LNCaP clone FGC (cell line): ENCODE data around the gene SMIM35.
"Not testable (repeated sequence)": the region's sequence is repeated elsewhere in the genome, so short reads cannot be mapped to it uniquely, and the experiment has no call there.

Source experiments
- DNase-seq: peaks from one replicate; pipeline ENCODE4 v3.0.0-alpha.2; 2011; ENCODE audit warnings: low read depth
- H3K4me3 ChIP-seq: 2 replicates; pipeline ENCODE4 v1.5.1; 2011; ENCODE audit warnings: mild to moderate bottlenecking, low read depth, low read length, control low read depth
- TF ChIP-seq, protein P1 (sequence below): IDR thresholded peaks from 2 replicates; pipeline ENCODE4 v1.5.1; 2012; ENCODE audit warnings: mild to moderate bottlenecking; ENCODE audit not compliant: control insufficient read depth, insufficient read depth; ENCODE audit errors: extremely low read depth

SMIM35 gene

DNA sequence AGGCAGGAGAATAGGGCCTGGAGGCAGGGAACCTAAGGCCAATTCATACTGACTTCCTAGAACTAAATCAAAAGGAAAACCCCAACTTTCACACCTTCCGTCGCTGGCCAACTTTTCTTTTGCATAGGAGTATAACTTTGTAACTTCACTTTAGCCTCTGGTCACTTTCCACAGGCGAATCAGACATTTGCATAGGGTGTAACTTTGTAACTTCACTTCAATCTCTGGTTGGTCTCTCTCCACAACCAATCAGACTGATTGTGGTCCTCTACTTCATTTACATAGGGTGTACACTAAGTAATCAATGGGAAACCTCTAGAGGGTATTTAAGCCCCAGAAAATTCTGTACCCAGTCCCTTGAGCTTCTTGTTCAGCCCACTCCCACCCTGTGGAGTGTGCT lies 21.4 kb downstream of the SMIM35 start:
- TF ChIP-seq, protein P1, sequence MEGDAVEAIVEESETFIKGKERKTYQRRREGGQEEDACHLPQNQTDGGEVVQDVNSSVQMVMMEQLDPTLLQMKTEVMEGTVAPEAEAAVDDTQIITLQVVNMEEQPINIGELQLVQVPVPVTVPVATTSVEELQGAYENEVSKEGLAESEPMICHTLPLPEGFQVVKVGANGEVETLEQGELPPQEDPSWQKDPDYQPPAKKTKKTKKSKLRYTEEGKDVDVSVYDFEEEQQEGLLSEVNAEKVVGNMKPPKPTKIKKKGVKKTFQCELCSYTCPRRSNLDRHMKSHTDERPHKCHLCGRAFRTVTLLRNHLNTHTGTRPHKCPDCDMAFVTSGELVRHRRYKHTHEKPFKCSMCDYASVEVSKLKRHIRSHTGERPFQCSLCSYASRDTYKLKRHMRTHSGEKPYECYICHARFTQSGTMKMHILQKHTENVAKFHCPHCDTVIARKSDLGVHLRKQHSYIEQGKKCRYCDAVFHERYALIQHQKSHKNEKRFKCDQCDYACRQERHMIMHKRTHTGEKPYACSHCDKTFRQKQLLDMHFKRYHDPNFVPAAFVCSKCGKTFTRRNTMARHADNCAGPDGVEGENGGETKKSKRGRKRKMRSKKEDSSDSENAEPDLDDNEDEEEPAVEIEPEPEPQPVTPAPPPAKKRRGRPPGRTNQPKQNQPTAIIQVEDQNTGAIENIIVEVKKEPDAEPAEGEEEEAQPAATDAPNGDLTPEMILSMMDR = no peak
- DNase-seq = no peak
- no peak overlapping the region for H3K4me3 ChIP-seq

DNA sequence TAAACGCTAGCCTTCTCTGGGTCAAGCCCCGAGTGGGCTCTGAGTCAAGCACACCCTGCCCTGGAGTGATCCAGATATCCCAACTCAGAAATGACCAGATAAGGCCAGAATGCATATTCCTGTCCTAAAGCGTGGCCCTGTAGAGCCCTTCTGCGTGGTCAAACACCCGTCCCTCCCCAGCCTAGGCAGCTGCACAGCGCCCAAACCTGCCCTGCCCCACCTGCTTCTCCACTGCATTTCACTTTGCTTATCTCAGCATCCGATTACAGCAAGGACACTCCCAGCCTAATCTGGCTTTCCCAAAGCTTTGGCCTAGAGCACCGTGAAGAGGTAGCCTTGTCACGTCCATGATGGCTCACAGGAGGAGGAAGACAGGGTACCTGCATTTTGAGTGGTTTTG lies 21.8 kb downstream of the SMIM35 start:
- H3K4me3 ChIP-seq = no peak overlapping the region
- DNase-seq = no peak
- TF ChIP-seq, protein P1 = no peak

DNA sequence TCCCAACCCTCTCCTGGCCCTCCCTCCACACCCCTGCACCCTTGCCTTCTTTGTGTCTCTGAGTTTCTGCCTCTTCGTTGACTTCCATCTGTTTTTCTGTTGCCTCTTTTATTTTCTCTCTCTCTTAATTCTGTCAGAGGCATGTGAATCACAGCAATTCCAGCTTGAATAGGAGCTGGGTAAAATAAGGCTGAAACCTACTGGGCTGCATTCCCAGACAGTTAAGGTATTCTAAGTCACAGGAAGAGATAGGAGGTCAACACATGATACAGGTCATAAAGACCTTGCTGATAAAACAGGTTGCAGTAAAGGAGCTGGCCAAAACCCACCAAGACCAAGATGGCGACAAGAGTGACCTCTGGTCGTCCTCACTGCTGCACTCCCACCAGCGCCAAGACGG lies 24.1 kb downstream of the SMIM35 start:
- H3K4me3 ChIP-seq, DNase-seq: not testable (repeated sequence)

DNA sequence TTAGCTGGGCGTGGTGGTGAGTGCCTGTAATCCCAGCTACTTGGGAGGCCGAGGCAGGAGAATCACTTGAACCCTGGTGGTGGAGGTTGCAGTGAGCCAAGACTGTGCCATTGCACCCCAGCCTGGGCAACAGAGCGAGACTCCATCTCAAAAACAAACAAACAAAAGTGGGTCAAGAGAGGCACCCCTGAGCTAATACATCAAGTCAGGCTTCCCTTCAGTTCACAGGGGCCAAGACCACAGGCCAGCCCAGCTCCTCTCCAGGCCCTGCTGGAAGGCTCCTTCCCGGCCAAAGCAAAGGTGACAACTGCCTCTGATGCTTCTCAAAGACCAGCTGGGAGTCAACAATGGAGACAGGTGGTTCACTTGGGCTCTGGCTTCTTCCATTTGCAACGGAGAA lies 24.6 kb downstream of the SMIM35 start:
- not testable (repeated sequence) for H3K4me3 ChIP-seq, DNase-seq

DNA sequence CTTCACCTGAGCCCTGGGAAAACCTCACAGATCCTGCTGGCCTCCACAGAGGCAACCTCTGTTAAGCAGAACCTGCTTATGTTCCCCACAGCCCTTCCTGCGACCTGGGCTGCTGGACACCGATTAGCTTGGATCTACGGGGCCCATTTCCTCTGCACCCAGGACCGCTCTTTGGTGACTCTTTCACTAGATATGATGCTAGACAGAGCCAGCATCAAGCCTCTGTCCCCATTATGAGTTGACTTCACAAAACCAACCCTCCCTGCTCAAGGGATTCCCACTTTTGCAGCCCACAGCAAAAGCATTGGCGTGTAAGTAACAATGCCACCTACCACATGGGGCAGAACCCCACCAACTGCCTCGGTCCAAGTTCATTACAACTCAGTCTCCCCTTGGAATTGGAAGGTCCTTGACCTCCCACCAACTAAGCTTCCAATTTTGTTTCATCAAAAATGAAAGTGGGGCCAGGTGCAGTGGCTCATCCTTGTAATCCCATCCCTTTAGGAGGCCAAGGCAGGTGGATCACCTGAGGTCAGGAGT lies 25.1 kb downstream of the SMIM35 start:
- no peak for DNase-seq
- TF ChIP-seq, protein P1 = no peak

DNA sequence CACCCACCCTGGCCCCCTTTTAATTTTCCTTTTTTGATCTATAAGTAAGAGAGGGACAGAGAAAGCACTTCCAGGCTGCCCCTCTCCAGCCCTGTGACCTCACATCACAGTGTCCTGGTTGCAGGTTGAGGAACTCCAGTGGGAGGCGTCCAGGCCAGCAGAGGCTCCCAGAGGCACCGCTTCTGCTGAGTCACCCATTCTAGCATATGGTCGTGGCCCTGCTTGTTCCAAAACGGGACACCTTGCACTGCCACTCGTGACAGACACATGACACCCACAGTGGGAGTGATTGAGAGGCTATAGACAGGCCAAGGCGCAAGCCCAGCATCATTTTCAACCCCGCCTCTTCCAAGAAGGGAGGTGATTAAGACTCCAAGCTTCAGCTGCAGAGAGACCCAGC lies 25.9 kb downstream of the SMIM35 start:
- H3K4me3 ChIP-seq = no peak overlapping the region
- TF ChIP-seq, protein P1 = no peak
- no peak for DNase-seq

More for the DNA sequence above, 25.1 kb downstream of the SMIM35 start:
- H3K4me3 ChIP-seq = no peak overlapping the region

DNA sequence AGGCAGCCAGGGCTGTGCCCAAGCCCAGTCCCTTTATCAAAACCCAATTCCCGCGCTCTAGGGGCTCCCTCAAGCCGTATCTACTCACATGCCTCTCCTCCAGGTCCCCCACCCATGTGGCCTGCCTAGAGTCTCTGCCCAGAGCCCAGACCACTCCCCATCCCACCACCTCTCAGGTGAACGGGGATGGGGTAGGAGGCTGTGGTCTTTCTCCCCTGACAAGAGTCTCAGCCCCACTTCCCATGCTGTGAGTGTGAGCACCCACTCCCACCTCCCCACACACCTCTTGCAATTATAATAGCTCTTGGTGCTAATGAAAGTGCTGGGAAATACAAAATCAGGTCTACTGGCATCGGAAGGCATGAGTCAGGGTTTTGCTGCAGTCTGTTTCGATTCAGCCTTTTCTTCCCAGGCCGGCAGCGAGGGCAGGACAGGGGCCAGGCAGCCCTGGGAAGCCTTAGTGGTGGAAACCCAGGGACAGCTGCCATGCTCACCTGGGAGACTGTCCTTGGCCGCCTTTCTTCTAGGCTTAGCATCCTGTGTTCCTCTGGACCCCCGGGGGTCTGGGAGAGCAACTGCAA lies 26.6 kb downstream of the SMIM35 start:
- H3K4me3 ChIP-seq = no peak overlapping the region
- TF ChIP-seq, protein P1 = no peak
- DNase-seq = no peak

DNA sequence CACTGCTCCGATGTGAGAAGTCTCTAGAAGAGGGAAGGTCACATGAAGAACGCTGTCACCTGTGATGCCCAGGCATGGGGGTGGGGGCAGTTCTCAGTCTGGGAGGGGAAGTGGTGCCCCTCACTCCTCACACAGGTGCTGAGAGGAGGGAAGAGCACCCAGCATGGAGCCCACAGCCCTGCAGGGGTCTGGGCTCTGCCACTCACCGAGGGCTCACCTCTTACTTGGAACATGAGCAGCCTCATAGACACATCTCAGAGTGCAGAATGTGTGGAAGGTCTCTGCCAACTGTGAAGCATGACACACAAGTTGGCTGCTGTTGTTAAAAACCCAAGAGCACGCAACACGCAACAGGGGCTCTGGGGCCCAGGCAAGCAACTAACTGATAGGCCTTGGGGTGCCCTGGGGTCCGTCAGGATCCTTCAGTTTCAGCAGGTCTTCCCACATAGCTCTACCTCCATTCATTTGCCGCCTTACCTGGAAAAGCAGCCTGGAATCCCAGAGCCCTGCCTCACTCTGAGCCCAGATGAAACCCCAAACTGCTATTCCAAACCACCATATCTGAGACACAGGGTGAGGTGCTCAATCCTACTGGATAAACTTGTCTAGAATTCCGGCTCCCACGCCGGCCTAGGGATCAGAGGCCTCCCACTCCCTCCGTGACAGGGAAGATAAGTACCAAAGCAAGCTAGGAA lies 27.4 kb downstream of the SMIM35 start:
- TF ChIP-seq, protein P1 = no peak
- no peak for DNase-seq
- no peak overlapping the region for H3K4me3 ChIP-seq
